HL-60 (cell line): ENCODE data around the gene RBM42.

Experiments
- DNase-seq, 2 experiments: peaks; one replicate each; pipeline ENCODE4 v3.0.0-alpha.2; 2010 to 2020; ENCODE audit warnings: low read depth in 1 of 2, low spot score in 1 of 2
- H3K27ac ChIP-seq: fragments of 250-450 bp; sonication (Bioruptor Pico); replicated peaks from 2 replicates; pipeline ENCODE4 v1.5.1; 2020; ENCODE audit warnings: mild to moderate bottlenecking, moderate library complexity
- H3K27me3 ChIP-seq: fragments of 250-450 bp; sonication (Bioruptor Pico); 2 replicates; pipeline ENCODE4 v1.5.1; 2021; ENCODE audit warnings: mild to moderate bottlenecking, moderate library complexity; ENCODE audit not compliant: insufficient read depth, poor library complexity, severe bottlenecking
- H3K4me3 ChIP-seq: replicated peaks from 2 replicates; pipeline ENCODE4 v1.5.1; 2011; ENCODE audit warnings: mild to moderate bottlenecking, control low read depth, low read length; ENCODE audit not compliant: insufficient read depth
- GABPA ChIP-seq: IDR thresholded peaks from 2 replicates; pipeline ENCODE4 v1.6.1; 2012; ENCODE audit warnings: low read depth
- POLR2AphosphoS5 ChIP-seq: IDR thresholded peaks from 2 replicates; pipeline ENCODE4 v1.6.1; 2012; ENCODE audit warnings: low read depth
- REST ChIP-seq: IDR thresholded peaks from 2 replicates; pipeline ENCODE4 v1.6.1; 2012; ENCODE audit warnings: low read depth; ENCODE audit not compliant: insufficient replicate concordance
- SPI1 ChIP-seq: IDR thresholded peaks from 2 replicates; pipeline ENCODE4 v1.6.1; 2012; ENCODE audit warnings: low read depth, mild to moderate bottlenecking, borderline replicate concordance
- TF ChIP-seq, protein P1 (sequence below): IDR thresholded peaks from one replicate; pipeline ENCODE4 v1.5.1; 2011; ENCODE audit warnings: low read length, control low read depth, inconsistent platforms; ENCODE audit not compliant: insufficient read depth

RBM42 gene

GRCh38 chr19:35613574-35613973 lies 15.3 kb upstream of the RBM42 start:
- DNase-seq: no peak
- H3K4me3 ChIP-seq: no peak overlapping the region
- no peaks in the 10 kb centered on the region for H3K27me3 ChIP-seq
- TF ChIP-seq GABPA: no peak
- TF ChIP-seq SPI1: no peak
- TF ChIP-seq, protein P1, sequence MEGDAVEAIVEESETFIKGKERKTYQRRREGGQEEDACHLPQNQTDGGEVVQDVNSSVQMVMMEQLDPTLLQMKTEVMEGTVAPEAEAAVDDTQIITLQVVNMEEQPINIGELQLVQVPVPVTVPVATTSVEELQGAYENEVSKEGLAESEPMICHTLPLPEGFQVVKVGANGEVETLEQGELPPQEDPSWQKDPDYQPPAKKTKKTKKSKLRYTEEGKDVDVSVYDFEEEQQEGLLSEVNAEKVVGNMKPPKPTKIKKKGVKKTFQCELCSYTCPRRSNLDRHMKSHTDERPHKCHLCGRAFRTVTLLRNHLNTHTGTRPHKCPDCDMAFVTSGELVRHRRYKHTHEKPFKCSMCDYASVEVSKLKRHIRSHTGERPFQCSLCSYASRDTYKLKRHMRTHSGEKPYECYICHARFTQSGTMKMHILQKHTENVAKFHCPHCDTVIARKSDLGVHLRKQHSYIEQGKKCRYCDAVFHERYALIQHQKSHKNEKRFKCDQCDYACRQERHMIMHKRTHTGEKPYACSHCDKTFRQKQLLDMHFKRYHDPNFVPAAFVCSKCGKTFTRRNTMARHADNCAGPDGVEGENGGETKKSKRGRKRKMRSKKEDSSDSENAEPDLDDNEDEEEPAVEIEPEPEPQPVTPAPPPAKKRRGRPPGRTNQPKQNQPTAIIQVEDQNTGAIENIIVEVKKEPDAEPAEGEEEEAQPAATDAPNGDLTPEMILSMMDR: no peak
- no peak for TF ChIP-seq POLR2AphosphoS5
- no peak for TF ChIP-seq REST
- H3K27ac ChIP-seq: no peak overlapping the region

DNA sequence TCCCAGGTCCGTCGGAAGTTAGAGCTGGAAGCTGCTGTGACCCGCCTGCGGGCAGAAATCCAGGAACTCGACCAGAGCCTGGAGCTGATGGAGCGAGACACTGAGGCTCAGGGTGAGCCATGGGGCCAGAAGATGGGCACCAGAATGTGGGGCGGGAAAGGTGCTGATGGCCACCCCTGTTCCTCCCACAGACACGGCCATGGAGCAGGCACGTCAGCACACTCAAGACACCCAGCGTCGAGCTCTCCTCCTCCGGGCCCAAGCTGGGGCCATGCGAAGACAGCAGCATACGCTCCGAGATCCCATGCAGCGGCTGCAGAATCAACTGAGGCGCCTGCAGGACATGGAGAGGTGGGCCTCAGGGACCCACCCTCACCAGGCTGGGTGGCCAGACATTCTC lies 13.8 kb upstream of the RBM42 start:
- Histone ChIP-seq H3K27ac (no peak overlapping the region), H3K27me3 (no peaks in the 10 kb centered on the region), H3K4me3 (no peak overlapping the region)
- no peak for DNase-seq
- TF ChIP-seq REST (no peak), GABPA (no peak), SPI1 (no peak), POLR2AphosphoS5 (no peak)
- TF ChIP-seq, protein P1: no peak

DNA sequence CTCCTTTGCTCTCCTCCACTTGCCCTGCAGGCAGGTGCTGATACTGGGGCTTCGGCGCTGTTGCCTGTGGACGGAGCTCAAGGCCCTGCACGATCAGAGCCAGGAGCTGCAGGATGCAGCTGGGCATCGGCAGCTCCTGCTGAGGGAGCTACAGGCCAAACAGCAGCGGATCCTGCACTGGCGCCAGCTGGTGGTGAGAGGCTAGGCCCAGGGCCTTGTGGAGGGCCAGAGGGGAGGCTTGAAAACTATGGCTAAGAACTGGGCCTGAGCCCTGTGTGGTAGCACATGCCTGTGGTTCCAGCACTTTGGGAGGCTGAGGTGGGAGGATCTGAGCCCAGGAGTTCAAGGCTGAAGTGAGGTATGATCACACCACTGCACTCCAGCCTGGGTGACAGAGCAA lies 10.0 kb upstream of the RBM42 start:
- DNase-seq: no peak

More for the DNA sequence above, 10.0 kb upstream of the RBM42 start:
- Histone ChIP-seq H3K27me3 (no peaks in the 10 kb centered on the region), H3K27ac (no peak overlapping the region), H3K4me3 (no peak overlapping the region)
- TF ChIP-seq, protein P1: no peak
